ENCODE results near the gene ERBB4.

The ERBB4 gene

GRCh38 chr2:211900518-211900917 is 638.1 kb downstream of the ERBB4 start:
- no CpG with 5 or more reads among the region's 2 CpGs for WGBS, 2 donors (ENCODE audit: extremely low coverage in 2 of 2, insufficient read length in 2 of 2, insufficient replicate concordance in 1 of 2)

GRCh38 chr2:211900000-211900399 is 638.6 kb downstream of the ERBB4 start:
- DNase-seq (ENCODE audit: low spot score) = no peak
- Histone ChIP-seq H2BK5ac (ENCODE audit: low read length) (no peak overlapping the region), H3K9me3 (replicated peaks in 1 of 2; ENCODE audit: control insufficient read depth in 2 of 2, insufficient read depth in 1 of 2, low read depth in 1 of 2, low read length in 2 of 2) (no peaks in the 10 kb centered on the region), H3K4me3 (ENCODE audit: low read length in 2 of 2) (no peak overlapping the region), H2AK5ac (ENCODE audit: low read depth, low read length) (no peak overlapping the region), H4K8ac (ENCODE audit: low read depth, low read length) (no peak overlapping the region), H3K4me1 (ENCODE audit: control insufficient read depth in 2 of 2, insufficient read depth in 1 of 2, low read depth in 1 of 2, low read length in 2 of 2) (peaks cover 0 to 4% of the 10 kb centered on the region in 2 donors), H2AFZ (ENCODE audit: low read length) (no peak overlapping the region), H3K4me2 (ENCODE audit: insufficient read depth, low read length, poor library complexity, severe bottlenecking) (no peak overlapping the region), H3K9ac (ENCODE audit: low read depth, low read length, poor library complexity) (no peak overlapping the region), H3K14ac (ENCODE audit: low read length) (no peak overlapping the region), H2BK15ac (ENCODE audit: low read length) (no peak overlapping the region), H3K23ac (ENCODE audit: low read depth, low read length, poor library complexity) (no peak overlapping the region), H3K18ac (ENCODE audit: low read length) (no peak overlapping the region), H3K79me1 (ENCODE audit: low read depth, low read length) (no peaks in the 10 kb centered on the region), H4K91ac (ENCODE audit: low read depth, low read length, poor library complexity) (no peak overlapping the region), H3K27ac (replicated peaks; ENCODE audit: low read length) (no peak overlapping the region), H3K36me3 (replicated peaks in 1 of 2; ENCODE audit: control insufficient read depth in 2 of 2, insufficient read depth in 2 of 2, low read length in 2 of 2) (no peaks in the 10 kb centered on the region), H2BK12ac (ENCODE audit: low read length) (no peak overlapping the region), H3K27me3 (ENCODE audit: control insufficient read depth in 3 of 3, insufficient read depth in 3 of 3, low read depth in 1 of 3, low read length in 3 of 3) (no peaks in the 10 kb centered on the region), H2BK120ac (ENCODE audit: low read depth, low read length) (no peak overlapping the region), H3K4ac (ENCODE audit: low read length) (no peak overlapping the region)
- no CpG with 5 or more reads among the region's 5 CpGs for WGBS, 2 donors (ENCODE audit: extremely low coverage in 2 of 2, insufficient read length in 2 of 2, insufficient replicate concordance in 1 of 2)

More at GRCh38 chr2:211900518-211900917, 638.1 kb downstream of the ERBB4 start:
- Histone ChIP-seq H4K91ac (ENCODE audit: low read depth, low read length, poor library complexity) (no peak overlapping the region), H3K9me3 (replicated peaks in 1 of 2; ENCODE audit: control insufficient read depth in 2 of 2, insufficient read depth in 1 of 2, low read depth in 1 of 2, low read length in 2 of 2) (no peaks in the 10 kb centered on the region), H2BK12ac (ENCODE audit: low read length) (no peak overlapping the region), H3K36me3 (replicated peaks in 1 of 2; ENCODE audit: control insufficient read depth in 2 of 2, insufficient read depth in 2 of 2, low read length in 2 of 2) (no peaks in the 10 kb centered on the region), H3K79me1 (ENCODE audit: low read depth, low read length) (no peaks in the 10 kb centered on the region), H4K8ac (ENCODE audit: low read depth, low read length) (no peak overlapping the region), H3K4me1 (ENCODE audit: control insufficient read depth in 2 of 2, insufficient read depth in 1 of 2, low read depth in 1 of 2, low read length in 2 of 2) (peaks cover 0 to 5% of the 10 kb centered on the region in 2 donors), H3K4me3 (ENCODE audit: low read length in 2 of 2) (no peak overlapping the region), H2AFZ (ENCODE audit: low read length) (no peak overlapping the region), H3K4ac (ENCODE audit: low read length) (no peak overlapping the region), H3K18ac (ENCODE audit: low read length) (no peak overlapping the region), H3K23ac (ENCODE audit: low read depth, low read length, poor library complexity) (no peak overlapping the region), H3K27ac (replicated peaks; ENCODE audit: low read length) (no peak overlapping the region), H2BK120ac (ENCODE audit: low read depth, low read length) (no peak overlapping the region), H3K27me3 (ENCODE audit: control insufficient read depth in 3 of 3, insufficient read depth in 3 of 3, low read depth in 1 of 3, low read length in 3 of 3) (no peaks in the 10 kb centered on the region), H2AK5ac (ENCODE audit: low read depth, low read length) (no peak overlapping the region), H2BK15ac (ENCODE audit: low read length) (no peak overlapping the region), H2BK5ac (ENCODE audit: low read length) (no peak overlapping the region), H3K4me2 (ENCODE audit: insufficient read depth, low read length, poor library complexity, severe bottlenecking) (no peak overlapping the region), H3K9ac (ENCODE audit: low read depth, low read length, poor library complexity) (no peak overlapping the region), H3K14ac (ENCODE audit: low read length) (no peak overlapping the region)
- no peak for DNase-seq (ENCODE audit: low spot score)

- Histone ChIP-seq H2BK15ac (ENCODE audit: low read length) (no peak overlapping the region), H3K23ac (ENCODE audit: low read depth, low read length, poor library complexity) (no peak overlapping the region), H2BK12ac (ENCODE audit: low read length) (no peak overlapping the region), H3K27ac (replicated peaks; ENCODE audit: low read length) (no peak overlapping the region), H3K4me3 (ENCODE audit: low read length in 2 of 2) (no peak overlapping the region), H2BK120ac (ENCODE audit: low read depth, low read length) (no peak overlapping the region), H3K36me3 (replicated peaks in 1 of 2; ENCODE audit: control insufficient read depth in 2 of 2, insufficient read depth in 2 of 2, low read length in 2 of 2) (no peaks in the 10 kb centered on the region), H2AFZ (ENCODE audit: low read length) (no peak overlapping the region), H4K91ac (ENCODE audit: low read depth, low read length, poor library complexity) (no peak overlapping the region), H4K8ac (ENCODE audit: low read depth, low read length) (no peak overlapping the region), H3K4me1 (ENCODE audit: control insufficient read depth in 2 of 2, insufficient read depth in 1 of 2, low read depth in 1 of 2, low read length in 2 of 2) (peaks cover 0 to 3% of the 10 kb centered on the region in 2 donors), H3K4ac (ENCODE audit: low read length) (no peak overlapping the region), H3K27me3 (ENCODE audit: control insufficient read depth in 3 of 3, insufficient read depth in 3 of 3, low read depth in 1 of 3, low read length in 3 of 3) (no peaks in the 10 kb centered on the region), H2BK5ac (ENCODE audit: low read length) (no peak overlapping the region), H3K14ac (ENCODE audit: low read length) (no peak overlapping the region), H3K9ac (ENCODE audit: low read depth, low read length, poor library complexity) (no peak overlapping the region), H3K4me2 (ENCODE audit: insufficient read depth, low read length, poor library complexity, severe bottlenecking) (no peak overlapping the region), H3K79me1 (ENCODE audit: low read depth, low read length) (no peaks in the 10 kb centered on the region), H2AK5ac (ENCODE audit: low read depth, low read length) (no peak overlapping the region), H3K9me3 (replicated peaks in 1 of 2; ENCODE audit: control insufficient read depth in 2 of 2, insufficient read depth in 1 of 2, low read depth in 1 of 2, low read length in 2 of 2) (no peaks in the 10 kb centered on the region), H3K18ac (ENCODE audit: low read length) (no peak overlapping the region)
- WGBS, 2 donors (ENCODE audit: extremely low coverage in 2 of 2, insufficient read length in 2 of 2, insufficient replicate concordance in 1 of 2) = no CpG with 5 or more reads among the region's 1 CpG
- DNase-seq (ENCODE audit: low spot score) = no peak
Observed at GRCh38 chr2:211898702-211899101, 639.9 kb downstream of the ERBB4 start.

GRCh38 chr2:211881449-211881848 is 657.2 kb downstream of the ERBB4 start:
- no CpG with 5 or more reads among the region's 6 CpGs for WGBS, 2 donors (ENCODE audit: extremely low coverage in 2 of 2, insufficient read length in 2 of 2, insufficient replicate concordance in 1 of 2)
- no peak overlapping the region for H4K91ac ChIP-seq (ENCODE audit: low read depth, low read length, poor library complexity)

More at GRCh38 chr2:211881449-211881848, 657.2 kb downstream of the ERBB4 start:
- H2AK5ac ChIP-seq (ENCODE audit: low read depth, low read length) = no peak overlapping the region
- no peak overlapping the region for H2BK5ac ChIP-seq (ENCODE audit: low read length)
- H3K27me3 ChIP-seq (ENCODE audit: control insufficient read depth in 3 of 3, insufficient read depth in 3 of 3, low read depth in 1 of 3, low read length in 3 of 3) = no peaks in the 10 kb centered on the region
- no peaks in the 10 kb centered on the region for H3K4me1 ChIP-seq (ENCODE audit: control insufficient read depth in 2 of 2, insufficient read depth in 1 of 2, low read depth in 1 of 2, low read length in 2 of 2)
- no peak overlapping the region for H3K4ac ChIP-seq (ENCODE audit: low read length)
- H2BK120ac ChIP-seq (ENCODE audit: low read depth, low read length) = no peak overlapping the region
- no peak for DNase-seq (ENCODE audit: low spot score)
- H3K18ac ChIP-seq (ENCODE audit: low read length) = no peak overlapping the region
- no peak overlapping the region for H3K9ac ChIP-seq (ENCODE audit: low read depth, low read length, poor library complexity)
- no peak overlapping the region for H3K4me3 ChIP-seq (ENCODE audit: low read length in 2 of 2)
- no peaks in the 10 kb centered on the region for H3K9me3 ChIP-seq (replicated peaks in 1 of 2; ENCODE audit: control insufficient read depth in 2 of 2, insufficient read depth in 1 of 2, low read depth in 1 of 2, low read length in 2 of 2)
- no peaks in the 10 kb centered on the region for H3K36me3 ChIP-seq (replicated peaks in 1 of 2; ENCODE audit: control insufficient read depth in 2 of 2, insufficient read depth in 2 of 2, low read length in 2 of 2)
- H2BK15ac ChIP-seq (ENCODE audit: low read length) = no peak overlapping the region
- no peak overlapping the region for H2AFZ ChIP-seq (ENCODE audit: low read length)
- H3K27ac ChIP-seq (replicated peaks; ENCODE audit: low read length) = no peak overlapping the region
- no peak overlapping the region for H3K23ac ChIP-seq (ENCODE audit: low read depth, low read length, poor library complexity)
- no peak overlapping the region for H2BK12ac ChIP-seq (ENCODE audit: low read length)
- H4K8ac ChIP-seq (ENCODE audit: low read depth, low read length) = no peak overlapping the region
- no peak overlapping the region for H3K14ac ChIP-seq (ENCODE audit: low read length)
- no peak overlapping the region for H3K4me2 ChIP-seq (ENCODE audit: insufficient read depth, low read length, poor library complexity, severe bottlenecking)
- no peaks in the 10 kb centered on the region for H3K79me1 ChIP-seq (ENCODE audit: low read depth, low read length)

Measured in neuronal stem cell (in vitro differentiated cells).